Upper lobe of left lung (tissue), 6 donors: Measurements from ENCODE around the gene CPZ. TPM values are rescaled to one million over a fixed set of nuclear protein-coding genes. Genes with fewer than 3 reads are reported as not detected.

Experiments used
- ATAC-seq, 2 donors: fragments of 200-7000 bp; cut with Tn5 transposase; one replicate each; pipeline ENCODE4 v1.9.1; 2022; ENCODE audit warnings: mild to moderate bottlenecking in 2 of 2, moderate library complexity in 2 of 2; ENCODE audit not compliant: low FRiP score in 2 of 2
- DNase-seq, 2 donors: peaks; one replicate each; pipeline ENCODE4 v3.0.0-alpha.2; 2019 to 2020
- H3K27ac ChIP-seq, 4 donors: fragments of 200-600 bp; sonication (generic); one replicate each; pipeline ENCODE4 v1.5.1; 2016 to 2019
- H3K27me3 ChIP-seq, 4 donors: fragments of 200-600 bp; sonication (generic); one replicate each; pipeline ENCODE4 v1.5.1; 2017 to 2019
- H3K36me3 ChIP-seq, 4 donors: fragments of 200-600 bp; sonication (generic); one replicate each; pipeline ENCODE4 v1.5.1; 2016 to 2019
- H3K4me1 ChIP-seq, 4 donors: fragments of 200-600 bp; sonication (generic); one replicate each; pipeline ENCODE4 v1.5.1; 2018 to 2019
- H3K4me3 ChIP-seq, 4 donors: fragments of 200-600 bp; sonication (generic); one replicate each; pipeline ENCODE4 v1.5.1; 2017 to 2019; ENCODE audit warnings: mild to moderate bottlenecking in 2 of 4, moderate library complexity in 1 of 4
- H3K9me3 ChIP-seq, 4 donors: fragments of 200-600 bp; sonication (generic); one replicate each; pipeline ENCODE4 v1.5.1; 2018 to 2019
- EP300 ChIP-seq, 4 donors: sonication (generic); formaldehyde crosslinking; IDR thresholded peaks; one replicate each; pipeline ENCODE4 v1.5.1; 2017; ENCODE audit warnings: antibody characterized with exemption in 4 of 4, control low read depth in 2 of 4
- POLR2A ChIP-seq, 4 donors: fragments of 450-650 bp; IDR thresholded peaks; one replicate each; pipeline ENCODE4 v1.5.1; 2016 to 2017; ENCODE audit warnings: antibody characterized with exemption in 4 of 4, mild to moderate bottlenecking in 2 of 4
- POLR2AphosphoS5 ChIP-seq, 2 donors: sonication (generic); formaldehyde crosslinking; IDR thresholded peaks; one replicate each; pipeline ENCODE4 v1.5.1; 2017; ENCODE audit warnings: antibody characterized with exemption in 2 of 2
- WGBS, 2 donors: methylation state at CpG; one replicate each; pipeline ENCODE4 v1.1.5; 2017 to 2018; 5-methylcytosine and 5-hydroxymethylcytosine counted together
- total RNA-seq, 6 donors: library from RNA; depleted of rRNA in 4 of 6; stranded (reverse); fragments of >200 nt in 4 of 6; gene quantifications; one replicate each; pipeline versions ENCODE4 v1.1.0 to v1.2.1, GENCODE V29; 2016 to 2021
- TF ChIP-seq, protein P1 (sequence below), 6 experiments: fragments of 450-650 bp in 4 of 6; fragments of 200-600 bp in 2 of 6; sonication (generic) in 2 of 6; IDR thresholded peaks; one replicate each; pipeline ENCODE4 v1.5.1; 2016 to 2019; ENCODE audit warnings: antibody characterized with exemption in 6 of 6
- donor health status: DM: no; HTN: no; CAD: no; lungs with moderate emphysema.
- donor health status: DM: no; HTN: yes; CAD: no; lungs with severe emphysema.

Gene CPZ
- total RNA-seq, 6 donors from 2014 or later: 0.78 to 8.6 (median 1.2) TPM; not detected in 2

DNA sequence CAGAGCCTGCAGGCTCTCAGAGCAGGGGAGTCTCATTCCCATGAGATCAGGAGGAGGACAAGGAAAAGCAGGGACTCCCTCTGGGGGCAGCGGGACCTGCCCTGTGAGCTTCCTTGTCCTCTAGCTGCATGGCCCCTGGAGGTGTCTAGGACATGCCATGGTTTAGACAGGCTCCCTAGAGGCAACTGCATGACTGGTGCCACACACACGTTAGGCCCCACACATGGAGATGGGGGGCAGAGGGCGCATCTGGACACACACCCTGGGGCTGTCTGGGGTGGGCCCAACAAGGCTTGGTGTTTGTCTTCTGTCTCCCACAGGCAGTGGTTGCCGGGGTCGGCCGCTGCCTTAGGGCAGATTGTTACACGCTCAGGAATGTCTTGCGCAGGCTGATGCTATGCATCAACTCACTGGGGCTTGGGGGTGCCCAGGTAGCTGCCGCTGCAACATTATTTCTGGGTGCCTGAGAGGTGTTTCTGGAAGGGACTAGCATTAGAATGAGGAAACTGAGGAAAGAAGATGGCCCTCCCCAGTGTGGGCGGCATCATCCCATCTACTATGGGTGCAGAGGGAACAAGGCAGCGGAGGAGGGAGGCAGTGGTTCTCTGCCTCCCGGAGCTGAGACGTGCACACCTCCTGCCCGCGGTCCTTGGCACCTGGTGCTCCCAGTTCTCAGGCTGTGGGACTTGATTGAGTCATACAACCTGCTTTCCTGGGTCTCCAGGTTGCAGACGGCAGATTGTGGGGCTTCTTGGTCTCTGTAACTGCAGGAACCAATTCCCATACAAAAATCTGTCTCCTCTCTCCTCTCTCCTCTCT is 44.4 kb upstream of the CPZ start:
- WGBS, 2 donors: 90 to 94% methylated on average over 5 to 16 of the region's 16 CpGs
- DNase-seq: peak; percentile 18 to 38
- H3K4me1 ChIP-seq: peaks cover 0 to 3% (median 0%) of the 10 kb centered on the region in 4 donors

DNA sequence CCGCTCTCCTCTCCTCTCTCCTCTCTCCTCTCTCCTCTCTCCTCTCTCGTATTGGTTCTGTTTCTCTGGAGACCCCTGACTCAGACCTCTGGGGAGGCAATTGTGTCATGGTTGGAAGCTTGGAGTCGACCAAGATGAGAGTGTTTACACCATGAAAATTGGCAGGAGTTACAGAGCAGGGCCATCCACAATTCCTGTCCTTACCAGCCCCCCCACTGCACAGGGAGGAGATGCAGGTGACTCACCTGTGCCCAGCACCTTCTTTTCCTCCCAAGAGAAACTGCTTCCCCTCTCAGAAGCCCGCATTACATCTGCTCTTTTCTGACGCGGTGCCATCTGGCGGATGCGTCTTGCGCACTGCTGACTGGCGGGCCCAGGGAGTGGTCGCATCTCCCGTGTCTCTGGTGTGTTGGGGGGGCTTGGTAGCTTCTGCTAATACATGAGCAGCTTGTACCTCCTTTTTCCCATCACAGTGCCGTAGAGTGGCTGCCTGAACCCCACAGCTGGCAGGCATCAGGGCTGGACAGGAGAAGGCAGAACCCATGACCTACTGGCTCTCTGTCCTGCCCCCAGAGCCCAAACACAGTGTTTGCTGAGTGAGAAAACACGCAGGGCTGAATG is 43.7 kb upstream of the CPZ start:
- H3K4me1 ChIP-seq: peaks cover 0 to 3% (median 0%) of the 10 kb centered on the region in 4 donors
- H3K27ac ChIP-seq: no peak overlapping the region
- WGBS, 2 donors: 80 to 92% methylated on average over 9 to 14 of the region's 14 CpGs
- H3K27me3 ChIP-seq: no peaks in the 10 kb centered on the region
- ATAC-seq: no peak
- H3K36me3 ChIP-seq: no peaks in the 10 kb centered on the region
- H3K4me3 ChIP-seq: no peak overlapping the region
- DNase-seq: peak; percentile 16 to 52
- H3K9me3 ChIP-seq: no peaks in the 10 kb centered on the region
- TF ChIP-seq, protein P1, sequence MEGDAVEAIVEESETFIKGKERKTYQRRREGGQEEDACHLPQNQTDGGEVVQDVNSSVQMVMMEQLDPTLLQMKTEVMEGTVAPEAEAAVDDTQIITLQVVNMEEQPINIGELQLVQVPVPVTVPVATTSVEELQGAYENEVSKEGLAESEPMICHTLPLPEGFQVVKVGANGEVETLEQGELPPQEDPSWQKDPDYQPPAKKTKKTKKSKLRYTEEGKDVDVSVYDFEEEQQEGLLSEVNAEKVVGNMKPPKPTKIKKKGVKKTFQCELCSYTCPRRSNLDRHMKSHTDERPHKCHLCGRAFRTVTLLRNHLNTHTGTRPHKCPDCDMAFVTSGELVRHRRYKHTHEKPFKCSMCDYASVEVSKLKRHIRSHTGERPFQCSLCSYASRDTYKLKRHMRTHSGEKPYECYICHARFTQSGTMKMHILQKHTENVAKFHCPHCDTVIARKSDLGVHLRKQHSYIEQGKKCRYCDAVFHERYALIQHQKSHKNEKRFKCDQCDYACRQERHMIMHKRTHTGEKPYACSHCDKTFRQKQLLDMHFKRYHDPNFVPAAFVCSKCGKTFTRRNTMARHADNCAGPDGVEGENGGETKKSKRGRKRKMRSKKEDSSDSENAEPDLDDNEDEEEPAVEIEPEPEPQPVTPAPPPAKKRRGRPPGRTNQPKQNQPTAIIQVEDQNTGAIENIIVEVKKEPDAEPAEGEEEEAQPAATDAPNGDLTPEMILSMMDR (IDR thresholded peaks at IDR 0.05): no peak
- TF ChIP-seq EP300 (IDR thresholded peaks at IDR 0.05) (no peak), POLR2AphosphoS5 (IDR thresholded peaks at IDR 0.05) (no peak), POLR2A (IDR thresholded peaks at IDR 0.05) (no peak)

More for the DNA sequence above, 44.4 kb upstream of the CPZ start:
- H3K9me3 ChIP-seq: no peaks in the 10 kb centered on the region
- H3K36me3 ChIP-seq: no peaks in the 10 kb centered on the region
- no peaks in the 10 kb centered on the region for H3K27me3 ChIP-seq
- TF ChIP-seq, protein P1 (IDR thresholded peaks at IDR 0.05): no peak
- TF ChIP-seq POLR2A (IDR thresholded peaks at IDR 0.05): no peak
- no peak for ATAC-seq
- H3K27ac ChIP-seq: no peak overlapping the region
- H3K4me3 ChIP-seq: no peak overlapping the region

DNA sequence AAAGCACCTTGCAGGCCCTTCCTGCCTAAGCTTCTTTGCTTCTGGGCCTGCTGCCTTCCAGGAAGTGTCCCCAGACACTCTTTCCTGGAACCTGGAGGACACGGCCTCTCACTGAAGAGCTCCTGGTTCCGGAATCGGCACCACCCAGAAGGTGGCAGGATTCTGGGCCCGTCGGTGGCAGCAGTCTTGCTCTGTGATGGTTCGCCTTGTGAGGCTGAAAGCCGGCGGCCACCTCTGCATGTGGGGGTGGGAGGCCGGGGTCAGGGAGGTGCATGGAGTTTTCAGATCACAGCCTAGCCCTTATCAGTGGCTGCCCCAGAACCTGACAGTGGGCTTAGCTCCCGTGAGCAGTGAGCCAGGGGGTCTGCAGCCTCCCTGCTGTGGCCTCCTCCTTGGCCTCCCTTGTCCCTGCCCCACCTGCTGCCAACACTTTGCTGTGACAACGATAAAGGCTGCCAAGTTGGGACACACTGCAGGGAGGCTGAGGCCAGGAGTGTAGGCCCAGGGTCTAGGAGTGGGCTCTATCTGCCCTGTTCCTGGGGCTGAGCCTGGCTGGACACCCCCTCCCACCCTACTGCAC is 43.1 kb upstream of the CPZ start:
- Histone ChIP-seq H3K4me3 (no peak overlapping the region), H3K27ac (no peak overlapping the region), H3K27me3 (no peaks in the 10 kb centered on the region), H3K9me3 (no peaks in the 10 kb centered on the region), H3K4me1 (peaks cover 0 to 3% (median 0%) of the 10 kb centered on the region in 4 donors), H3K36me3 (no peaks in the 10 kb centered on the region)
- DNase-seq: peak; percentile 14 to 65
- WGBS, 2 donors: 72% methylated on average over 10 of the region's 11 CpGs; no CpG with 5 or more reads in 1 of the 2 donors
- no peak for ATAC-seq
- no peak for TF ChIP-seq EP300 (IDR thresholded peaks at IDR 0.05)
- TF ChIP-seq, protein P1 (IDR thresholded peaks at IDR 0.05): no peak
- TF ChIP-seq POLR2AphosphoS5 (IDR thresholded peaks at IDR 0.05): no peak
- no peak for TF ChIP-seq POLR2A (IDR thresholded peaks at IDR 0.05)

DNA sequence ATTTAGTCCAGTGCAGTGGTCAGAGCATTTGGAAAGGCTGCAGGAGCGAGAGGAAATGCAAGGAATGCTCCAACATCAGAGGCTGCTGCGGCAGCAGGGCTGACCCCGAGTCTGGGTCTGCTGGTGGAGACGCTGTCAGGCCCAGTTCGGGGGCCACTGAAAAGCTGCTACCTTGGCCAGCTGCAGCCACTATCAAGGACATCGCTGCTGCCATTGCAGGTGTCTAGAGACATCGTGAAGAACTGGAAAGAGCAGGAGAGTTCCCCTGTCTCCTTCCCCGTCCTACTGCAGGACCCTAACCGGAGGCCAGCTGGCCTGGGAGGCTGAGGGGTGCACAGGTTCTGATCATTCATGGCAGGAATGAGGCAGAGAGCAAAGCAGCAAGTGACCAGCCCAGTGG is 41.9 kb upstream of the CPZ start:
- H3K4me3 ChIP-seq: no peak overlapping the region
- no peaks in the 10 kb centered on the region for H3K27me3 ChIP-seq
- no peak overlapping the region for H3K27ac ChIP-seq
- no peak for ATAC-seq
- peak in 1 of 2 donors; percentile 34 for DNase-seq
- WGBS, 2 donors: 83 to 86% methylated on average over 5 to 9 of the region's 9 CpGs
- peaks cover 0 to 3% (median 0%) of the 10 kb centered on the region in 4 donors for H3K4me1 ChIP-seq
- TF ChIP-seq POLR2A (IDR thresholded peaks at IDR 0.05): no peak
- no peak for TF ChIP-seq POLR2AphosphoS5 (IDR thresholded peaks at IDR 0.05)
- TF ChIP-seq, protein P1 (IDR thresholded peaks at IDR 0.05): no peak
- TF ChIP-seq EP300 (IDR thresholded peaks at IDR 0.05): no peak
- H3K9me3 ChIP-seq: no peaks in the 10 kb centered on the region
- no peaks in the 10 kb centered on the region for H3K36me3 ChIP-seq
